ENCODE data around the gene RACK1.

Gene RACK1

GRCh38 chr5:181203093-181203711 lies 40.5 kb downstream of the RACK1 start:
- Histone ChIP-seq H3K79me2 (ENCODE audit: control insufficient read depth, insufficient read depth, low read length) (no peaks in the 10 kb centered on the region), H3K56ac (ENCODE audit: low read length) (no peak overlapping the region), H4K8ac (ENCODE audit: low read depth, low read length) (no peak overlapping the region), H2BK120ac (ENCODE audit: low read depth, low read length) (no peak overlapping the region), H3K4me1 (ENCODE audit: control insufficient read depth, low read depth, low read length) (no peaks in the 10 kb centered on the region), H3K23ac (ENCODE audit: low read length) (no peak overlapping the region), H3K79me1 (ENCODE audit: low read length) (no peaks in the 10 kb centered on the region), H4K5ac (ENCODE audit: low read length) (no peak overlapping the region), H3K27ac (ENCODE audit: low read depth, low read length) (no peak overlapping the region), H3K4me3 (ENCODE audit: low read length) (no peak overlapping the region), H3K4ac (ENCODE audit: low read depth, low read length) (no peak overlapping the region), H3K4me2 (ENCODE audit: low read length) (no peak overlapping the region), H3K27me3 (ENCODE audit: insufficient read depth, low read length, poor library complexity) (peaks cover 25% of the 10 kb centered on the region), H2BK5ac (ENCODE audit: low read length) (no peak overlapping the region), H3K18ac (ENCODE audit: low read length) (no peak overlapping the region), H2AK5ac (ENCODE audit: low read length) (no peak overlapping the region), H3K9ac (ENCODE audit: low read length) (no peak overlapping the region), H2BK15ac (replicated peaks; ENCODE audit: low read depth) (no peak overlapping the region), H3K36me3 (ENCODE audit: control insufficient read depth, insufficient read depth, low read length) (no peaks in the 10 kb centered on the region)
- DNase-seq: no peak
- whole genome bisulfite sequencing (ENCODE audit: extremely low coverage, insufficient coverage, low lambda C conversion rate): no CpG with 5 or more reads among the region's 11 CpGs

GRCh38 chr5:181200816-181201215 lies 42.9 kb downstream of the RACK1 start:
- no peak overlapping the region for H4K5ac ChIP-seq (ENCODE audit: low read length)
- H2BK5ac ChIP-seq (ENCODE audit: low read length): no peak overlapping the region
- no peak overlapping the region for H3K4me3 ChIP-seq (ENCODE audit: low read length)
- H3K4me2 ChIP-seq (ENCODE audit: low read length): no peak overlapping the region
- no peak overlapping the region for H3K9ac ChIP-seq (ENCODE audit: low read length)
- no peak for DNase-seq
- H2AK5ac ChIP-seq (ENCODE audit: low read length): no peak overlapping the region
- no peak overlapping the region for H3K23ac ChIP-seq (ENCODE audit: low read length)
- no peaks in the 10 kb centered on the region for H3K36me3 ChIP-seq (ENCODE audit: control insufficient read depth, insufficient read depth, low read length)
- no peaks in the 10 kb centered on the region for H3K79me1 ChIP-seq (ENCODE audit: low read length)
- H3K18ac ChIP-seq (ENCODE audit: low read length): no peak overlapping the region
- no peaks in the 10 kb centered on the region for H3K79me2 ChIP-seq (ENCODE audit: control insufficient read depth, insufficient read depth, low read length)
- H3K27ac ChIP-seq (ENCODE audit: low read depth, low read length): no peak overlapping the region
- peaks cover 25% of the 10 kb centered on the region for H3K27me3 ChIP-seq (ENCODE audit: insufficient read depth, low read length, poor library complexity)
- no peak overlapping the region for H4K8ac ChIP-seq (ENCODE audit: low read depth, low read length)
- no CpG with 5 or more reads among the region's 4 CpGs for WGBS (ENCODE audit: extremely low coverage, insufficient coverage, low lambda C conversion rate)
- H3K56ac ChIP-seq (ENCODE audit: low read length): no peak overlapping the region
- H2BK15ac ChIP-seq (replicated peaks; ENCODE audit: low read depth): no peak overlapping the region
- no peak overlapping the region for H3K4ac ChIP-seq (ENCODE audit: low read depth, low read length)
- no peaks in the 10 kb centered on the region for H3K4me1 ChIP-seq (ENCODE audit: control insufficient read depth, low read depth, low read length)
- no peak overlapping the region for H2BK120ac ChIP-seq (ENCODE audit: low read depth, low read length)

GRCh38 chr5:181199881-181200638 lies 43.6 kb downstream of the RACK1 start:
- H2AK5ac ChIP-seq (ENCODE audit: low read length): no peak overlapping the region
- no peaks in the 10 kb centered on the region for H3K79me1 ChIP-seq (ENCODE audit: low read length)
- no peak overlapping the region for H3K4me2 ChIP-seq (ENCODE audit: low read length)
- no peak overlapping the region for H3K4ac ChIP-seq (ENCODE audit: low read depth, low read length)
- H3K23ac ChIP-seq (ENCODE audit: low read length): no peak overlapping the region
- H4K8ac ChIP-seq (ENCODE audit: low read depth, low read length): no peak overlapping the region
- H3K18ac ChIP-seq (ENCODE audit: low read length): no peak overlapping the region
- WGBS (ENCODE audit: extremely low coverage, insufficient coverage, low lambda C conversion rate): no CpG with 5 or more reads among the region's 12 CpGs
- no peak overlapping the region for H3K9ac ChIP-seq (ENCODE audit: low read length)
- no peaks in the 10 kb centered on the region for H3K36me3 ChIP-seq (ENCODE audit: control insufficient read depth, insufficient read depth, low read length)
- H3K27ac ChIP-seq (ENCODE audit: low read depth, low read length): no peak overlapping the region
- H3K4me3 ChIP-seq (ENCODE audit: low read length): no peak overlapping the region
- H3K79me2 ChIP-seq (ENCODE audit: control insufficient read depth, insufficient read depth, low read length): no peaks in the 10 kb centered on the region
- no peak overlapping the region for H4K5ac ChIP-seq (ENCODE audit: low read length)
- peaks cover 20% of the 10 kb centered on the region for H3K27me3 ChIP-seq (ENCODE audit: insufficient read depth, low read length, poor library complexity)
- H2BK120ac ChIP-seq (ENCODE audit: low read depth, low read length): no peak overlapping the region
- no peak overlapping the region for H2BK15ac ChIP-seq (replicated peaks; ENCODE audit: low read depth)
- DNase-seq: no peak
- no peak overlapping the region for H3K56ac ChIP-seq (ENCODE audit: low read length)
- H3K4me1 ChIP-seq (ENCODE audit: control insufficient read depth, low read depth, low read length): no peaks in the 10 kb centered on the region
- H2BK5ac ChIP-seq (ENCODE audit: low read length): no peak overlapping the region

DNA sequence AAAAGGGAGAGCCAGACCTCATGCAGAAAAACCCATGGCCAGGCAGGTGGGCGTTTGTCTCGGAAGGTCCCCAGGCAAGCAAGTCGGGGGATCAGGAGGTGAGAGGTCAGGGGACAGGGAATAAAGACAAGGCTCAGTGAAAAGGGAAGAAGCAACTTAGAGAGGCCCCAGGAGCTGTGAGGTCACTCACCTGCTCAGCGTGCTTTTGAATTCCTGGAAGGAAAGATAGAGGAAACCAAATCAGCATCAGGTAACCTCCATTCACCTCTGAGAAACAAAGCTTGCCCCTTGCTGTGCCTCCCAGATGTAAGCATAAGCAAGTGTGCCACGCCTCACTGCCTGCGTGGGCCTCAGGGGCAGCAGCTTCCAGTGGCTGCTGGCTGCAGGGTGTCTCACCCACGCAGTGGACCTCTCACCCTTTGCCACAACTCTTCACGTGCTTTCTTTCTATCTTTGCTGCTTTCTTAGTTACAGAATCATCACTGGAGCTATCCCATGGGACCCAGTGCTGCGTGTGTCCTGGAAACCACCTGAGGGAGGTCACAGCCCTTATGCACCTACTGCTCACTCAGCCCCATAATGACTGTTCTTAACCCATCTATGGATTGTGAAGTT lies 44.7 kb downstream of the RACK1 start:
- H2BK120ac ChIP-seq (ENCODE audit: low read depth, low read length): no peak overlapping the region
- no peak overlapping the region for H3K56ac ChIP-seq (ENCODE audit: low read length)
- H3K4me3 ChIP-seq (ENCODE audit: low read length): no peak overlapping the region
- no peak overlapping the region for H4K8ac ChIP-seq (ENCODE audit: low read depth, low read length)
- H3K4me2 ChIP-seq (ENCODE audit: low read length): no peak overlapping the region
- no peak overlapping the region for H3K23ac ChIP-seq (ENCODE audit: low read length)
- H4K5ac ChIP-seq (ENCODE audit: low read length): no peak overlapping the region
- H3K27me3 ChIP-seq (ENCODE audit: insufficient read depth, low read length, poor library complexity): peaks cover 10% of the 10 kb centered on the region
- H3K18ac ChIP-seq (ENCODE audit: low read length): no peak overlapping the region
- no peaks in the 10 kb centered on the region for H3K79me2 ChIP-seq (ENCODE audit: control insufficient read depth, insufficient read depth, low read length)
- no CpG with 5 or more reads among the region's 9 CpGs for WGBS (ENCODE audit: extremely low coverage, insufficient coverage, low lambda C conversion rate)
- no peak overlapping the region for H3K27ac ChIP-seq (ENCODE audit: low read depth, low read length)
- H3K9ac ChIP-seq (ENCODE audit: low read length): no peak overlapping the region
- DNase-seq: no peak
- no peak overlapping the region for H2BK15ac ChIP-seq (replicated peaks; ENCODE audit: low read depth)
- no peak overlapping the region for H2AK5ac ChIP-seq (ENCODE audit: low read length)
- no peaks in the 10 kb centered on the region for H3K4me1 ChIP-seq (ENCODE audit: control insufficient read depth, low read depth, low read length)
- H3K4ac ChIP-seq (ENCODE audit: low read depth, low read length): no peak overlapping the region
- H3K79me1 ChIP-seq (ENCODE audit: low read length): no peaks in the 10 kb centered on the region
- H3K36me3 ChIP-seq (ENCODE audit: control insufficient read depth, insufficient read depth, low read length): no peaks in the 10 kb centered on the region
- H2BK5ac ChIP-seq (ENCODE audit: low read length): no peak overlapping the region

GRCh38 chr5:181198106-181198685 lies 45.5 kb downstream of the RACK1 start:
- Histone ChIP-seq H3K9ac (ENCODE audit: low read length) (no peak overlapping the region), H4K5ac (ENCODE audit: low read length) (no peak overlapping the region), H3K23ac (ENCODE audit: low read length) (no peak overlapping the region), H2BK120ac (ENCODE audit: low read depth, low read length) (no peak overlapping the region), H2BK15ac (replicated peaks; ENCODE audit: low read depth) (no peak overlapping the region), H3K27ac (ENCODE audit: low read depth, low read length) (no peak overlapping the region), H3K79me2 (ENCODE audit: control insufficient read depth, insufficient read depth, low read length) (no peaks in the 10 kb centered on the region), H3K27me3 (ENCODE audit: insufficient read depth, low read length, poor library complexity) (peaks cover 2% of the 10 kb centered on the region), H3K18ac (ENCODE audit: low read length) (no peak overlapping the region), H3K4me1 (ENCODE audit: control insufficient read depth, low read depth, low read length) (no peaks in the 10 kb centered on the region), H4K8ac (ENCODE audit: low read depth, low read length) (no peak overlapping the region), H3K79me1 (ENCODE audit: low read length) (no peaks in the 10 kb centered on the region), H3K4me2 (ENCODE audit: low read length) (no peak overlapping the region), H3K4me3 (ENCODE audit: low read length) (no peak overlapping the region), H3K4ac (ENCODE audit: low read depth, low read length) (no peak overlapping the region), H2AK5ac (ENCODE audit: low read length) (no peak overlapping the region), H2BK5ac (ENCODE audit: low read length) (no peak overlapping the region), H3K56ac (ENCODE audit: low read length) (no peak overlapping the region), H3K36me3 (ENCODE audit: control insufficient read depth, insufficient read depth, low read length) (no peaks in the 10 kb centered on the region)
- no CpG with 5 or more reads among the region's 12 CpGs for WGBS (ENCODE audit: extremely low coverage, insufficient coverage, low lambda C conversion rate)
- DNase-seq: no peak

Measured in mesendoderm (in vitro differentiated cells).